Epithelial cell of proximal tubule (primary cell): Measurements from ENCODE around the gene NPEPL1. TPM values are rescaled to one million over a fixed set of nuclear protein-coding genes. Genes with fewer than 3 reads are reported as not detected.

ENCODE experiments used
- DNase-seq: peaks from one replicate; pipeline ENCODE4 v3.0.0-alpha.2; 2011; ENCODE audit warnings: low read depth
- H3K4me3 ChIP-seq: 2 replicates; pipeline ENCODE4 v1.5.1; 2011; ENCODE audit warnings: low read depth, mild to moderate bottlenecking, low read length
- total RNA-seq: library from RNA; depleted of rRNA; stranded (reverse); fragments of >200 nt; gene quantifications from 2 replicates; pipeline ENCODE4 v1.2.3, GENCODE V29; 2015
- TF ChIP-seq, protein P1 (sequence below): conservative IDR thresholded peaks from 2 replicates; pipeline ENCODE4 v1.5.1; 2012; ENCODE audit warnings: low read depth, mild to moderate bottlenecking, low read length

Gene NPEPL1
- total RNA-seq, 1 donor from 2014 or later = 26.5 TPM

DNA sequence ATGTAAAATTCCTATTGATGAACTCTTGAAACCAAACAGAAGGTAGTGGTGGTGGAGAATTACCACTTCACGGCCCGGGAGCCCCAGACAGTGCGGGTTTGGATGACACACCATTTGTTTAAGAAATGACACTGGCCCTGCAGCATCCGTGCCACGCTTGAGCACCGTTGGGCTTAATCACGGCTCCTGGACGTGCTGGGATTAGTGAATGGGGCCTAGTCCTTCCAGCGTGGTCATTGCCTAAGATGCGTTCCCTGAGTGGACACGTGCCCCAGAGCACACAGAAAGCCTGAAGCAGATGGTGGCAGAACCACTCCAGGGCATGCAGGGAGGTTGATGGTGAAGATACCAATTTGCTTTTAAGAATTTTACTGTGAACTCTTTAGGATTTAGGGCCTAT lies 27.0 kb upstream of the NPEPL1 start:
- TF ChIP-seq, protein P1, sequence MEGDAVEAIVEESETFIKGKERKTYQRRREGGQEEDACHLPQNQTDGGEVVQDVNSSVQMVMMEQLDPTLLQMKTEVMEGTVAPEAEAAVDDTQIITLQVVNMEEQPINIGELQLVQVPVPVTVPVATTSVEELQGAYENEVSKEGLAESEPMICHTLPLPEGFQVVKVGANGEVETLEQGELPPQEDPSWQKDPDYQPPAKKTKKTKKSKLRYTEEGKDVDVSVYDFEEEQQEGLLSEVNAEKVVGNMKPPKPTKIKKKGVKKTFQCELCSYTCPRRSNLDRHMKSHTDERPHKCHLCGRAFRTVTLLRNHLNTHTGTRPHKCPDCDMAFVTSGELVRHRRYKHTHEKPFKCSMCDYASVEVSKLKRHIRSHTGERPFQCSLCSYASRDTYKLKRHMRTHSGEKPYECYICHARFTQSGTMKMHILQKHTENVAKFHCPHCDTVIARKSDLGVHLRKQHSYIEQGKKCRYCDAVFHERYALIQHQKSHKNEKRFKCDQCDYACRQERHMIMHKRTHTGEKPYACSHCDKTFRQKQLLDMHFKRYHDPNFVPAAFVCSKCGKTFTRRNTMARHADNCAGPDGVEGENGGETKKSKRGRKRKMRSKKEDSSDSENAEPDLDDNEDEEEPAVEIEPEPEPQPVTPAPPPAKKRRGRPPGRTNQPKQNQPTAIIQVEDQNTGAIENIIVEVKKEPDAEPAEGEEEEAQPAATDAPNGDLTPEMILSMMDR = no peak
- no peak overlapping the region for H3K4me3 ChIP-seq
- no peak for DNase-seq

DNA sequence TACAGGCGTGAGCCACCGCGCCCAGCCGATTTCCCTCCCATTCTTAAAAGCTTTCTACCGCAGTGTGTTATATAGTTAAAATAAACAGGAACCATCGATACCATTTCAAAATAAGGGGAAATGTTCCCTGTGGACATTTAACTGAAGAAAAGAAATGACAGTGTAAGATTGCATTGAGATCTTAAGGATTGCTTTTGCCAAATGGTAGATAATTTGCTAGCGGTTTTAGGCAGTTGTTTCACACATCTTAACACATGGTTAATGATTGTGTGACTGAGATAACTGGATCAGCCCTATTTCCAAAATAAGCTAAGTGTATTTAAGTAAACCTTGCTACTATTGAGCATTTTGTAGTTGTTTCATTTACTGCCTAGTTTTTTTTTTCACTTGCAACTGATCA lies 25.9 kb upstream of the NPEPL1 start:
- TF ChIP-seq, protein P1 = no peak

DNA sequence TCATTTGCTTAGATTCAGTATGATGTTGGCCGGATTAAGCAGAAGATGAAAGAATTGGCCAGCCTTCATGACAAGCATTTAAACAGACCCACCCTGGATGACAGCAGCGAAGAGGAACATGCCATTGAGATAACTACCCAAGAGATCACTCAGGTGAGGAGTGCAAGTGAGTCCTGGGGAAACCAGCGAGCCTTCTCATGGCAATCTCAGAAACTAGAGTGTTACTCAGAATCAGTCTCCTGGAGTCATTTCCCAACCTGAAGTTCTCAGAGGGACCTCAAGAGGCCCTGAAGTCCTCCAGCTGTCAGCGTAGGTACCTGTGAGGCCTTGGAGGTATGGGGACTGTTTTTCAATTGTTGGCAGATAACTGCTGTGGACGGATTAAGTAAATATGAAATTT lies 24.6 kb upstream of the NPEPL1 start:
- H3K4me3 ChIP-seq = no peak overlapping the region
- TF ChIP-seq, protein P1 = no peak
- no peak for DNase-seq

More for the DNA sequence above, 25.9 kb upstream of the NPEPL1 start:
- no peak for DNase-seq
- no peak overlapping the region for H3K4me3 ChIP-seq

DNA sequence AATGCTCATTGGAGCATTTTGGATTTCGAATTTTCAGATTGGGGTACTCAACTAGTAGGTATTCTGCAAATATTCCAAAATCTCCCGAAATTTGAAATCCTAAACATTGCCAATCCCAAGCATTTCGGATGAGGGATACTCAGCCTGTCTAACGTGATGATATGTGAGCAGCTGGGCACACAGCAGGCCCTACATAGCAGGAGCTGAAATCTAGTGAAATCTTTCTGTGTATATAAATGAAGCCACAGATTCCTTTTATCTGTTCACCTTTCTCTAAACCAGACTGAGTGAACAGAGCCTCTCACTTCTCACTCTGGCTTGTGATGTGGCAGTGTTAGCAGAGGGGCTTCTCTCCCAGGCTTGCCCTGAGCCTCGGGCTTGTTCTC lies 23.7 kb upstream of the NPEPL1 start:
- DNase-seq = no peak
- no peak overlapping the region for H3K4me3 ChIP-seq
- TF ChIP-seq, protein P1 = no peak

DNA sequence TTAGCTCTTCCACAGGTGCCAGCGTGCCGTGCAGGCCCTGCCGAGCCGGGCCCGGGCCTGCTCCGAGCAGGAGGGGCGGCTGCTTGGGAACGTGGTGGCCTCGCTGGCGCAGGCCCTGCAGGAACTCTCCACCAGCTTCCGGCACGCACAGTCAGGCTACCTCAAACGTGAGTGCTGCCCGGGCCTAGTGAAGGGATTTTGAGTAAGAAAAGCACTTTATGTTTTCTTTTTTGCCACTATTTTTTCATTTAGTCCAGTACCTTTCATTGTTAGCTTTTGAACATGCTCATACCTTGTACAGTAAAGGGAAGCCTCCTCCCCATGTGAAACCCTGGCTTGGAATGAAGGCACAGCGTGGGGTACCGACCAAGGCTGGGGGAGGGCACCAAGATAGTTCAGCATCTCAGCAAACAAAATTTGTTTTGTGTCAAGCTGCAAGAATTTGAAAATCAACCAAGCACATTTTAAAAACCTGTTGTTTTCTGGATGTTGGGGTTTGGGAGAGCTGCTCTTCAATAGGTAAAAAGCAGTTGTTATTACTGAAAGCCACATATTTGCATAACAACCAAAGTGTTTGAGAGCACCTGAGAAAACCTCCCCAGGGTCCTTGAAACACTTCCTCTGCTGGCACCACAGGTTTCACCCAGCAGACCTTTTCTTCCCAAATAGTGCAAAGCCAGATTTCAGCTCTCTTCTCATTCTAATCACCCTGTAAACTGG lies 23.2 kb upstream of the NPEPL1 start:
- no peak overlapping the region for H3K4me3 ChIP-seq
- no peak for DNase-seq
- TF ChIP-seq, protein P1 = no peak

DNA sequence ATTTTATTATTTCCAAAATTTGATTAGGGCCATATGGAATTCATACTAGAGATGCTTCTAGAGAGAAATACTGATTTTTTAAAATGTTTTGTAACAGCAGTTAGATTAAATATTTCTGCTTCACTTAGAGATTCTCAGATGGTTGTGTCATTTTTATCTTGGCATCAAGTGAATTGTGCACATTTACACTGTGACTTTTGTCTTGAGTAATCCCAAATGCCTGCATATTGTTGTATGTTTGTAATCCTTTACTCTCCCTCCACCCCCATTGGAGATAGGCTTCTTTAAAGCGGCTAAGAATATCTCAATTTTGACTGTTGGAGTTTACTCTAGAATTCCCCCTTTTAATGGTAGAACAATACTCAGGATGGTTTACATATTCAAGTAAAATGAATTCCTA lies 22.5 kb upstream of the NPEPL1 start:
- DNase-seq = no peak
- TF ChIP-seq, protein P1 = no peak
- no peak overlapping the region for H3K4me3 ChIP-seq

DNA sequence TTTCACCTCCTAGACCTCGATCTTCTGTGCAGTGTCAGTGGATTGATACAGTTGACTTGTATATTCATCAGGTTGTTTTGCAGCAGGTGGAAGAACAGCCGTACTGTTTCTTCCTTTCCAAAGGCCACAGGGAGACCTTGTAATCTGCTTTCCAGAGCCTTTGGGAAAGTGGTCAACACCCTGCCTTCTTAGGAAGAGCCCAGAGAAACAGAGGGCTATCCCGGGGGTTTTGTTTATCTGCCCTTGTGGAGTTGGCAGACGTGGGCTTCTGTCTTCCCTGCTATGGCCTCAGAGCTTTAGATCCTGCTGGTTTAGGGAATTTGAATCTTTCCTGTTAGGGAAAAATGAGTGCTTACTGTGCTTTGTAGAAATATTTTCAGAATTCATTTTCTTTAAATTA lies 21.9 kb upstream of the NPEPL1 start:
- TF ChIP-seq, protein P1 = no peak
- DNase-seq = no peak
- no peak overlapping the region for H3K4me3 ChIP-seq
